ENCODE measurements around the gene MFAP2.

DNA sequence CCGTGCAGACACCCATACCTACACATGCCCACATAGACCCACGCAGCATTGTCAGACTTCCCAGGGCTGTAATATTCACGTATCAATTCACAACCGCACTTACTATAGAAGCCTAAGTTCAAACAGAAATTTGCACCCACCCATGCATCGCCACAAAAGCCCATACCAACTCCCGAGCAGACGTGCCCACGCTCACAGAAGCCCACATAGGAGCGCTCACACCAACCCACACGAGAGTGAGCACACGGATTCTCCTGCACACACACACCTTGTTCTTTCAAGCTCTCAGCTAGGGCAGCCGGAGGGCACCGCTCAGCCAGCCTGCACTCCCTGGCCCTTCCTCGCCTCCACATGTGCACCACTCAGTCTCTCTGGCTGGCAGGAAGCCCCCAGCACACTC, 4.6 kb downstream of the MFAP2 start:
- TF ChIP-seq, protein P1, sequence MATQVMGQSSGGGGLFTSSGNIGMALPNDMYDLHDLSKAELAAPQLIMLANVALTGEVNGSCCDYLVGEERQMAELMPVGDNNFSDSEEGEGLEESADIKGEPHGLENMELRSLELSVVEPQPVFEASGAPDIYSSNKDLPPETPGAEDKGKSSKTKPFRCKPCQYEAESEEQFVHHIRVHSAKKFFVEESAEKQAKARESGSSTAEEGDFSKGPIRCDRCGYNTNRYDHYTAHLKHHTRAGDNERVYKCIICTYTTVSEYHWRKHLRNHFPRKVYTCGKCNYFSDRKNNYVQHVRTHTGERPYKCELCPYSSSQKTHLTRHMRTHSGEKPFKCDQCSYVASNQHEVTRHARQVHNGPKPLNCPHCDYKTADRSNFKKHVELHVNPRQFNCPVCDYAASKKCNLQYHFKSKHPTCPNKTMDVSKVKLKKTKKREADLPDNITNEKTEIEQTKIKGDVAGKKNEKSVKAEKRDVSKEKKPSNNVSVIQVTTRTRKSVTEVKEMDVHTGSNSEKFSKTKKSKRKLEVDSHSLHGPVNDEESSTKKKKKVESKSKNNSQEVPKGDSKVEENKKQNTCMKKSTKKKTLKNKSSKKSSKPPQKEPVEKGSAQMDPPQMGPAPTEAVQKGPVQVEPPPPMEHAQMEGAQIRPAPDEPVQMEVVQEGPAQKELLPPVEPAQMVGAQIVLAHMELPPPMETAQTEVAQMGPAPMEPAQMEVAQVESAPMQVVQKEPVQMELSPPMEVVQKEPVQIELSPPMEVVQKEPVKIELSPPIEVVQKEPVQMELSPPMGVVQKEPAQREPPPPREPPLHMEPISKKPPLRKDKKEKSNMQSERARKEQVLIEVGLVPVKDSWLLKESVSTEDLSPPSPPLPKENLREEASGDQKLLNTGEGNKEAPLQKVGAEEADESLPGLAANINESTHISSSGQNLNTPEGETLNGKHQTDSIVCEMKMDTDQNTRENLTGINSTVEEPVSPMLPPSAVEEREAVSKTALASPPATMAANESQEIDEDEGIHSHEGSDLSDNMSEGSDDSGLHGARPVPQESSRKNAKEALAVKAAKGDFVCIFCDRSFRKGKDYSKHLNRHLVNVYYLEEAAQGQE (IDR thresholded peaks at IDR 0.05; ENCODE audit: insufficient read depth in 1 of 2, low read depth in 2 of 2, low read length in 2 of 2): no peak
- TF ChIP-seq POLR2AphosphoS5 (IDR thresholded peaks at IDR 0.05; ENCODE audit: low read depth, low read length) (0 out of 2 replicates have a peak, but pooled peaks have one; percentile 3), SIN3A (IDR thresholded peaks at IDR 0.05; ENCODE audit: borderline replicate concordance, insufficient read depth, low read length) (no peak), TAF1 (IDR thresholded peaks at IDR 0.05; ENCODE audit: borderline replicate concordance, insufficient read depth, low read length) (no peak)

Data from PFSK-1 (cell line).